Choroid plexus epithelial cell (primary cell): ENCODE data around the gene FRMD7.

Experiments
- DNase-seq: peaks from one replicate; pipeline ENCODE4 v3.0.0-alpha.2; 2010; ENCODE audit warnings: low read depth
- H3K4me3 ChIP-seq: 2 replicates; pipeline ENCODE4 v1.5.1; 2011; ENCODE audit warnings: low read depth, mild to moderate bottlenecking, control low read depth, low read length, moderate library complexity
- CTCF ChIP-seq: conservative IDR thresholded peaks from 2 replicates; pipeline ENCODE4 v1.5.1; 2011; ENCODE audit warnings: low read depth, mild to moderate bottlenecking, control low read depth, inconsistent platforms, low read length, moderate library complexity

Gene FRMD7

GRCh38 chrX:132119821-132120515 lies 7.9 kb downstream of the FRMD7 start:
- DNase-seq, result no peak
- TF ChIP-seq CTCF, result no peak
- no peak overlapping the region for H3K4me3 ChIP-seq

GRCh38 chrX:132119283-132119682 lies 8.5 kb downstream of the FRMD7 start:
- TF ChIP-seq CTCF, result no peak
- DNase-seq, result no peak
- H3K4me3 ChIP-seq, result no peak overlapping the region

- TF ChIP-seq CTCF, result no peak
- DNase-seq, result no peak
- no peak overlapping the region for H3K4me3 ChIP-seq
Observed at GRCh38 chrX:132118358-132118757, 9.5 kb downstream of the FRMD7 start.

GRCh38 chrX:132115792-132116191 lies 12.0 kb downstream of the FRMD7 start:
- DNase-seq, result no peak
- H3K4me3 ChIP-seq, result no peak overlapping the region
- no peak for TF ChIP-seq CTCF

GRCh38 chrX:132114607-132115006 lies 13.2 kb downstream of the FRMD7 start:
- DNase-seq, result no peak
- no peak overlapping the region for H3K4me3 ChIP-seq
- TF ChIP-seq CTCF, result no peak

GRCh38 chrX:132107291-132107690 lies 20.5 kb downstream of the FRMD7 start:
- TF ChIP-seq CTCF, result no peak
- no peak overlapping the region for H3K4me3 ChIP-seq
- no peak for DNase-seq

GRCh38 chrX:132101799-132102198 lies 26.0 kb downstream of the FRMD7 start:
- DNase-seq, result no peak
- H3K4me3 ChIP-seq, result no peak overlapping the region
- no peak for TF ChIP-seq CTCF
